ENCODE results near the gene CNKSR1.

Gene CNKSR1, protein sequence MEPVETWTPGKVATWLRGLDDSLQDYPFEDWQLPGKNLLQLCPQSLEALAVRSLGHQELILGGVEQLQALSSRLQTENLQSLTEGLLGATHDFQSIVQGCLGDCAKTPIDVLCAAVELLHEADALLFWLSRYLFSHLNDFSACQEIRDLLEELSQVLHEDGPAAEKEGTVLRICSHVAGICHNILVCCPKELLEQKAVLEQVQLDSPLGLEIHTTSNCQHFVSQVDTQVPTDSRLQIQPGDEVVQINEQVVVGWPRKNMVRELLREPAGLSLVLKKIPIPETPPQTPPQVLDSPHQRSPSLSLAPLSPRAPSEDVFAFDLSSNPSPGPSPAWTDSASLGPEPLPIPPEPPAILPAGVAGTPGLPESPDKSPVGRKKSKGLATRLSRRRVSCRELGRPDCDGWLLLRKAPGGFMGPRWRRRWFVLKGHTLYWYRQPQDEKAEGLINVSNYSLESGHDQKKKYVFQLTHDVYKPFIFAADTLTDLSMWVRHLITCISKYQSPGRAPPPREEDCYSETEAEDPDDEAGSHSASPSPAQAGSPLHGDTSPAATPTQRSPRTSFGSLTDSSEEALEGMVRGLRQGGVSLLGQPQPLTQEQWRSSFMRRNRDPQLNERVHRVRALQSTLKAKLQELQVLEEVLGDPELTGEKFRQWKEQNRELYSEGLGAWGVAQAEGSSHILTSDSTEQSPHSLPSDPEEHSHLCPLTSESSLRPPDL

DNA sequence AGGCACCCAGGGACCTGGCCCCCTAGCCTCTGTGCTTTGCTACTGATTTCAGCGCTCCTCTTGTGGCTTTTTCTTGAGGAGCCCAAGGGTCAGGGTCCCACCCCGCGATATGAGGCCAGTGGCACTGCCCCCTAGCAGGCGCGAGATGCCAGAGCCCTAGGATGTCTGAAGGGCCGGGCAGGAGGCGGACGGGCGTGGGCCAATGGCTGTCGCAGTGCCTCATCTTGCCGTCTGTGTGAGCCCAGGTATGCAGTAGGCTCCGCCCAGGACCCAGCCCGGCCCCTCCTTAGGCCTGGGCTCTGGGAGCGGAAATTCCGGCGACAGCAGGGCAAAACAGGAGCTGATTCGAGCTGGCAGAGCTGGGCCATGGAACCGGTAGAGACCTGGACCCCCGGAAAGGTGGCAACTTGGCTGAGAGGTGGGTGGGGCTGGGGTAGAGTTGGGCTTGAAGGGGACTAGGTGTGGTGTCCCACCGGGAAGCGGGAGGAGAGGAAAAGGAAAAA lies at the start of gene CNKSR1:
CNKSR1 (plus strand) TSS at position 310 of the 503 bp plus-strand sequence; CDS start at position 367, 57 bp downstream.
- DNase-seq: no peak

GRCh38 chr1:26129778-26130177 lies 47.5 kb upstream of the CNKSR1 start:
- DNase-seq: no peak

GRCh38 chr1:26130695-26131094 lies 46.6 kb upstream of the CNKSR1 start:
- no peak for DNase-seq

DNA sequence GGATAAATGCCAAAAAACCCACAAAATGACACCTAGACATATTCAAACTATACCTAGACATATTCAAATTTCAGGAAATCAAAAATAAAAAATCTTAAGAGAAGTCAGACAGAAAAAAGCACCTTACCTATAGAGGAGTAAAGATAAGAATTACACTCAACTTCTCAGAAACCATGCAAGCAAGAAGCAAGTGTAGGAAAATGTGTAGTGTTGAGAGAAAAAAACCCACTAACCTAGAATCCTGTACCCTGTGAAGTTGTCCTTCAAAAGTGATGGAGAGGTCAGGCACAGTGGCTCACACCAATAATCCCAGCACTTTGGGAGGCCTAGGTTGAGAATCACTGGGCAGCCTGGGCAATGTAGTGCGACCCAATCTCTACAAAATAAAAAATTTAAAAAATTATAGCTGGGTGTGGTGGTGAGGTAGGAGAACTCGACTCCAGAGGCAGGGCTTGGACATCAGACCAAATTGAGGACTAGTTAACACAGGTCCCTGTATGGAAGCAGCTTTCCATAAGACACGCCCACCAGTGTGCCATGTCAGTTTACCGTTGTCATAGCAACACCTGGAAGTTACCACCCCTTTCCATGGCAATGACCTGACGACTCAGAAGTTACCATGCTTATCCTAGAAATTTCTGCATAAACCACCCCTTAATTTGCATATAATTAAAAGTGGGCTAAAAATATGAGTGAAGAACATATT lies 45.0 kb upstream of the CNKSR1 start:
- DNase-seq: no peak

- no peak for DNase-seq
Measured at GRCh38 chr1:26132834-26133167, 44.5 kb upstream of the CNKSR1 start.

- no peak for DNase-seq
Measured at GRCh38 chr1:26134466-26134865, 42.8 kb upstream of the CNKSR1 start.

DNA sequence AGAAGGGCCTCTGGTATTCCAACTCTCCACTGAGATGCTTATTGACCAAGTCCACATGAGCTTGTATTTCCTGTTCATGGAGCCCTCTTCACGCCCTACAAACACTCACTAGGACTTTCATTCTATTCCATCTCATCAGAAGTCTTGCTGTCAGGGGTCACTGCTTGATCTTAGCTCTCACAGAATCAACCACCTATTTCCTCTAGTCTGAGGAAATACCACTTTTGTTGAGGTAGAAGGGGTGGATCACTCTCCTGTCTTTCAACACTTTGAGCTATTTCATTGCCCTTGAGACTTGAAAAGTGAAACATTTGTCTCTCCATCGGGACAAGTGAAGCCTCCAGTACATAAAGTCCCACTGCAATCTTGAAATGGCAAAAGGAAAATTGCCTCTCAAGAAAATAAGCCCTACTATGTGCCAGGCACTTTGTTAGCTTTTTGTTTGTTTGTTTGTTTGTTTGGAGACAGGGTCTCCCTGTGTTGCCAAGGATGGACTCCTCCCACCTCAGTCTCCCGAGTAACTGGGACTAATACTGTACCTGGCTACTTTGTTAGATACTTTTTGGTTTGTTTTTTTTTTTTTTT lies 38.2 kb upstream of the CNKSR1 start:
- DNase-seq: no peak

GRCh38 chr1:26142159-26142558 lies 35.1 kb upstream of the CNKSR1 start:
- no peak for DNase-seq

DNA sequence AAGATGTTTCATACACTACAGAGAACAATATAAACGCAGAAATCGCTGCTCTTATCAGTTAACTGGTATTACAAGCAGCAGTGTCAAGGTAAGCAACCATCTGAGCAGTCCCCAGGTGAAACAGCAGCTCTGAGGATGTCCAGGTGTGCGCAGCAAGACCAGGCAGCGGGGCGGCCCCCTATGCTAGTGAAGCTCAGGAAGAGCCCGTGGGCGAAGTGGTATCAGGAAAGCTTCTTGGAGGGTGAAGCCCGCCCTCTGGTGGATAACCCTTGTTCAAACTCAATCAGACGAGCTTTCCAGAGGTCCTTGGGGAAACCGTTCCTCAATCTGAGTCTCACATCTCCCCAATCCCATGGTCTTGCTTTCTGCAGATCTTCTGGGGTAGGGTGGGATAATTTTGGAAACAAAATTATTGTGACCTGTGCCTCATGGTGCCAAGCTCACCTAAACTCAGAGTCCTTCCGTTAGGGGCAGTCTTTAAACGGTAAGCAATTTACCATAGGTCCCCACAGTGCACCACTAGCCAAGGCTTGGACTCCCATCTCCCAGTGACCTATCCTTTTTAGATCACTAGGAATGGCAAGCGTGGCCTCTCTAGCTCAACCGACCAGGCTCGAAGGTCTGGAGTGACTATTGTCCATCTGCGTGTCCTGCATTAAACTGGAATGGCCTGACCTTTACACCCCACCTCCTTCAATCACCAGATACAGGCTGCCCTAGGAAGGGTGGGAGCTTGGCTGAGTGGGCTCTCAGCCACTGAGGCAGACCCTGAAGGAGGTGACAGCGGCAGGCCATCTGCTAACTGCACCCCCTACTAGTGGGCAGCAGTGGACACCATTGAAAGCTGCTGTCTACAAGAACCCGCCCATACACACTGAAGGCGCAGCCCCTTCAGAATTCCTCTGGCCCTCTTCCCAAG lies 32.0 kb upstream of the CNKSR1 start:
- DNase-seq: peak; percentile 67

- DNase-seq: no peak
Measured at GRCh38 chr1:26145960-26146294, 31.4 kb upstream of the CNKSR1 start.

DNA sequence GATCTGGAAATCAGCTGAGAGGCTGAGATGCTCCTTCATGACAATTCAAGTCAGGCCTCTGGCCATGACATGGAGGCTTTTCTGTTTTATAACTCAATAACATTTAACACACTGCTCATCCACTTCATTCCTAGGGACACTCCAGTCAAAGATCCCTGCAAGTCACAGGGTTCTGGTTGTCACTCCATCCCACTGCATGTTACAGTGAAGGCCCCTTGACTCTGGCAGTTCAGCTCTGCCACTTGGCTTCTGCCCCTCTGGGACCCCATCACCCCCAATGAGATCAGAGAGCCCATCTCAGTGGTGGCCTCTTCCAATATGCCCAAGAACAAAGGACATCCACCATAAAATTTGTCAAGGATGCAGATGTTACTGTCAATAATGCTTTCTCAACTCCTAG lies 28.4 kb upstream of the CNKSR1 start:
- no peak for DNase-seq

DNA sequence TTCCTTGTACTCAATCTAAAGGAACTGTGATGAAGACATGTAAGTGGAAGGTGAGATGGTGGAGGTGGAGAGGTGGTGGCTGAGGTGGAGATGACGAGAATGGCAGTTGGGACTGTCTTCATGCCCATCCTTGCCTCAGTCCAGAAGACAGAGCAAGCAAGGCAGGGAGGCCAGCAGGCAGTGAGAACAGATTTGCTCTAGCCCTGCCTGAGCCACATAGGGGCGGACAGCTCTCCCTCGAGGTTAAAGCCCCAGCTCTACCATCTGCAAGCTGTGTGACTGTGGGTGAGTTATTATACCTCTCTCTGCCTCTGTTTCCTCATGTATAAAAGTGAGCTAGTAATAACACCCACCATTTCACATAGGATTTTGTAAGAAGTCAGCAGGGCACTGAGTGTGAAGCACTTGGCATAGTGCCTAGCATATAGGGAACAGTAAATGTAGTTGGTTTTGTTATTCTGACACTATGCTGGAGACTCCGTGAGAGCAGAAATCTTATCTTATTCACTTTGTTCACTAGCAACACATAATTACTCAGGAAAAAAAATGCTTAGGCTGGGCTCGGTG lies 23.2 kb upstream of the CNKSR1 start:
- DNase-seq: no peak

DNA sequence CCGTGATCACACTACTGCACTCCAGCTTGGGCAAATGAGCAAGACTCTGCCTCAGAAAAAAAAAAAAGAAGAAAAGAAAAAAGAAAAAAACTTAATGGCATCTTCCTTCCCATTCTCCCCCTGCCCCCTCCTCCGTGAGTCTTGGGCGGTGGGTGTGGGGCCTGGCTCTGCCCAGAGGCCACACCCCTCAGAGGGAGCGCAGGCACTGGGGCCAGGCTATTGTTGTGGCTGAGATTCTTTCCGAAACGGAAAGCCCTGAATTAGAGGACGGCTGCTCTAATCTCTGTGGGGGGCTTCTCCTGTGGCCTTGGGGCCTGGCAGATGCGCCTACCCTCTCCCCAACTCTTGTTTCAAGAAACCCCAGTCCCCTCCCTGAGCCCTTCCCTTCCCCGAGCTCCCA lies 22.5 kb upstream of the CNKSR1 start:
- DNase-seq: no peak

GRCh38 chr1:26155370-26156284 lies 21.7 kb upstream of the CNKSR1 start:
- no peak for DNase-seq

DNA sequence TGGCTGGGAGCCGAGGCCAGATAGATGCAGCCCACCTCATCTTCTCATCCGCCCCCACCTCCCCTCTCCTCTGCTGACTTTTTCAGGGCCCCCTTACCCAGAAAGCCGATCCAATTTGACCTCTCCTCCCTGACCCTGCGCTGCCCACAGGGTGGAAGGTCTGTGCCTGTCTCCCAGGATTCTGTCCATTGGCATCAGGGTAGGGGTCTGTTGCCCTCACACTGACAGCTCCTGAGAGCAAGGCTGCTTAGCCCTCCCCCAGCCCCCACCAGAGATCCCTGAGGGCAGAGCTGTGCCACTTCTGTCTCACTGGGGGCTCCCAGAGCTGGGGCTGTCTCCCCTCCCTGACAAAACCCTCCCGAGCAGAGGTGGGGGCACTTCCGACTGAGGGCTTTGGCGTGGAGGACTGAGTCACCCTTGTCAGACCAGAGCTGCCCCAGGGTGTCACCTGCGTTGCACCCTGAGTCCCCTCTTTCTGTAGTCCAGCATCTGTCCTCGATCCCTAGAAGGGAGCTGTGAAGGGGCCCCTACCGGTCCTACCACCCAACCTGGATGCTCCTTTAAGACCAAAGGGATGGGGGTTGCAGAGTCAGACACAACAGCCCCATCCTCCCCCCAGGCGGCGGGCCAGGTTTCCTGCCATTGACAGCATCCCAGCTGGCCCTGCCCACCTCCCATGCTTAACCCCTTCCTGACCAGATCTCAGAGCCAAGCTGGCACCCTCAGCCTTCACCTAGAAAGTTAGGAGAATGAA lies 20.8 kb upstream of the CNKSR1 start:
- no peak for DNase-seq

- no peak for DNase-seq
Measured at GRCh38 chr1:26158271-26158907, 18.9 kb upstream of the CNKSR1 start.

- DNase-seq: no peak
Measured at GRCh38 chr1:26158908-26159742, 18.2 kb upstream of the CNKSR1 start, which contains the start of gene FAM110D. Gene FAM110D (plus strand): TSS chr1:26159079. CDS start chr1:26161292, 2,213 bp downstream.

GRCh38 chr1:26159743-26160039 lies 17.6 kb upstream of the CNKSR1 start:
- no peak for DNase-seq
